GM12865 (cell line): Measurements from ENCODE around the gene NEFH.

Source experiments
- DNase-seq: peaks from one replicate; pipeline ENCODE4 v3.0.0; 2010; ENCODE audit warnings: low read depth
- H3K4me3 ChIP-seq: 2 replicates; pipeline ENCODE4 v1.5.1; 2011; ENCODE audit warnings: mild to moderate bottlenecking, low read depth, low read length, control low read depth
- TF ChIP-seq, protein P1 (sequence below): IDR thresholded peaks from 2 replicates; pipeline ENCODE4 v1.5.1; 2011; ENCODE audit warnings: low read length, control low read depth, low read depth, inconsistent platforms; ENCODE audit not compliant: insufficient read depth; ENCODE audit errors: missing control alignments

The NEFH gene

DNA sequence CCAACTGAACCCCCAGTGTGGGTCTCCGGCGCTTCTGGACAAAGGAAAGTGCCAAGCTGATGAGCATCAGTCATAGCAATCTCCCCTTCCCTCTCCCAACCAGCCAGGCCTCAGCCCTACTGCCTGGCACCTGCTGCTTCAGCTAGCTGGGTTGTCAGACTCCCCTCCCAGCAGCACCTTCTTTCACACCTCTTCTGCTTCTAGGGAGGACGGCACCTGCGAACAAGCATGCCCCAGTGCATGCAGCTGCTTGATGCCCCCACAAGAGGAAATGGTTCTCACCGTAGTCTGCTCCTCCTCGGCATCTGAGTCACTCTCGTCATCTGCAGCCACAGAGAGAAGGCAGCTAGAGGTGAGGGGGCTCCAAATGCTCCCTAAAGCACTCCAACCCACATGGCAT lies 48.1 kb downstream of the NEFH start:
- DNase-seq: no peak
- TF ChIP-seq, protein P1, sequence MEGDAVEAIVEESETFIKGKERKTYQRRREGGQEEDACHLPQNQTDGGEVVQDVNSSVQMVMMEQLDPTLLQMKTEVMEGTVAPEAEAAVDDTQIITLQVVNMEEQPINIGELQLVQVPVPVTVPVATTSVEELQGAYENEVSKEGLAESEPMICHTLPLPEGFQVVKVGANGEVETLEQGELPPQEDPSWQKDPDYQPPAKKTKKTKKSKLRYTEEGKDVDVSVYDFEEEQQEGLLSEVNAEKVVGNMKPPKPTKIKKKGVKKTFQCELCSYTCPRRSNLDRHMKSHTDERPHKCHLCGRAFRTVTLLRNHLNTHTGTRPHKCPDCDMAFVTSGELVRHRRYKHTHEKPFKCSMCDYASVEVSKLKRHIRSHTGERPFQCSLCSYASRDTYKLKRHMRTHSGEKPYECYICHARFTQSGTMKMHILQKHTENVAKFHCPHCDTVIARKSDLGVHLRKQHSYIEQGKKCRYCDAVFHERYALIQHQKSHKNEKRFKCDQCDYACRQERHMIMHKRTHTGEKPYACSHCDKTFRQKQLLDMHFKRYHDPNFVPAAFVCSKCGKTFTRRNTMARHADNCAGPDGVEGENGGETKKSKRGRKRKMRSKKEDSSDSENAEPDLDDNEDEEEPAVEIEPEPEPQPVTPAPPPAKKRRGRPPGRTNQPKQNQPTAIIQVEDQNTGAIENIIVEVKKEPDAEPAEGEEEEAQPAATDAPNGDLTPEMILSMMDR: no peak
- H3K4me3 ChIP-seq: no peak overlapping the region

DNA sequence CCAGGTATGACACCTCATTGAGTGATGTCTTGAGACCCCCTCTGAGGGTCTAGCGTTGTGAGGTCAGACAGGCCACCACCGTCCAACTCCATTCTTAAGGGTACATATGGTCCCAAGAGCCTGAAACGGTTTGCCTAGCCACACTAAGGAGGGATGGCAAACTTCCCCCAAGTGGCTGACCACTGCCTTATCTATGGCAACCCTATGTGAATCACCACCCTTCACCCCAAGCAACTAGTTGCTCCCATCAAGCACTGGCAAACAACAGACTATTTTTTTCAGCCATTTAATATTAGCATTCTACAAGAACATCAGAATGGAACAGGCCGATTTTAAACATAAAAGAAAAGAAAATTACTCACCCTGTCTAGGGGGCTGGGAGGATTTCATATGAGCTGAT lies 50.7 kb downstream of the NEFH start:
- no peak overlapping the region for H3K4me3 ChIP-seq
- TF ChIP-seq, protein P1: no peak
- no peak for DNase-seq

DNA sequence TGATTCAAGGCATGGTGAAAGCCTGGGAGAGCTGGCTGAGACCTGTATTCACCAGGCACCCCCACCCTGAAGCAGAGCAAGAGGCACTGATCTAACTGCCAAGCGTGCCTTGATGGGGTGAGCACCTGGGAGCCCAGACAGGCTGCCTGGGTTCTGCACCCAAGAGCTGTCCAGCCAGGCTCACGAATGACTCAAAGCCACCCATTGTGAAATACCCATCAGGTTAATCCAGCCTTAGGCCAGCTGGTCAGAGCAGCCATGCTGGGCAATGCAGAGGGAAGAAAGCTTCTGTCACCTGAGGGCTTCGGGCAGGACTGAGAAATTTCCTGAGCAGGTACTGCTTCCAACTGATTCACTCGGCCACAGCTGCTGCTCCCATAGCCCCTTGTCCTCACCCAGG lies 51.4 kb downstream of the NEFH start:
- DNase-seq: no peak
- H3K4me3 ChIP-seq: no peak overlapping the region
- TF ChIP-seq, protein P1: no peak

DNA sequence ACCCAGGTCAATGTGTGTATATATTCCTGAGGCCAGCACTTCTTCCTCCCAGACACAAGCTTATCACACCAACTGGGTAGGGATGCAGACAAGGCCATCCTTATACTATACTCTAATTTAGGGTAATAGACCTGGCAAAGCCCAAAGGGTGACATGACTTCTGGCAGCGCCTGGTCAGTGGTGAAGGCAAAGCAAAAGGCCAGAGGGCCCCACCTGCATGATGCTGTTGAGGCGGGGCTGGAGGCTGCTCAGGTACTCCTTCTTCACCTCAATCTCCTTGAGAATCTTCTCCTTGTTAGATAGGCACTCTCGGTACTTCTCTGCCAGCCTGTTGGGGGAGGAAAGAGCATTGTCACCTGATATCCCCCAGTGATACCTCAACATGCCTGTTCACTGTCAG lies 56.4 kb downstream of the NEFH start:
- H3K4me3 ChIP-seq: no peak overlapping the region
- DNase-seq: no peak
- TF ChIP-seq, protein P1: no peak

DNA sequence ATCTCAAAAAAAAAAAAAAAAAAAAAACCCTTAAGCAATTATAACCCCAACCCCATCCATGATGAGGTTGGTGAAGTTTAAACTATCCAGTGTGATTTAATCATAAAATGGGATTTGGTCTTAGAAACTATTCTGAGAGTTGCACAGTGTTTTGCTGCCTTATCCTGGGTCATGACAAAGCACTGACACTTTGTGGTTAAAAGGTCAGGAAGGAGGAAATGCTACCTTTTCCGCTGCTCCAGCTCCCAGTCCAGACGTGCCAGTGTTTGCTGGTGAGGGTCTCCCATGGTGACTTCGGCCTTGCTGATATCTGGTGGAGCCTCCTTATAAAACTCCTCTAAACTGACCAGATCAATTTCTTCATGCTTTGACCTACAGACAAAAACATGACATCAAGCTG lies 59.1 kb downstream of the NEFH start:
- H3K4me3 ChIP-seq: no peak overlapping the region
- no peak for DNase-seq
- TF ChIP-seq, protein P1: no peak
